HepG2 (cell line): ENCODE measurements around the gene WIZ. TPM values are rescaled to one million over a fixed set of nuclear protein-coding genes. Genes with fewer than 3 reads are reported as not detected.
A peak's percentile ranks its signal among the peaks of the same experiment; 100 is the strongest.

Source experiments
- ARNT2 ChIP-seq: sonication (generic); formaldehyde crosslinking; IDR thresholded peaks from 2 replicates; pipeline ENCODE4 v1.8.0; 2022; ENCODE audit warnings: mild to moderate bottlenecking, low read depth, missing genetic modification reagents, moderate library complexity
- ASH2L ChIP-seq: fragments of 300-600, 200-600 bp; sonication (generic); IDR thresholded peaks from 2 replicates; pipeline ENCODE4 v1.7.0; 2017; ENCODE audit warnings: low read depth, mild to moderate bottlenecking, moderate library complexity, mixed read lengths, low read length; ENCODE audit not compliant: insufficient read length
- CAMTA2 ChIP-seq: sonication (generic); formaldehyde crosslinking; IDR thresholded peaks from 2 replicates; pipeline ENCODE4 v1.4.0; 2020; ENCODE audit warnings: mild to moderate bottlenecking, missing genetic modification reagents, borderline replicate concordance
- DRAP1 ChIP-seq: IDR thresholded peaks from 2 replicates; pipeline ENCODE4 v1.6.1; 2016; ENCODE audit warnings: missing genetic modification reagents, missing compliant biosample characterization
- MBNL3 ChIP-seq: fragments of 250-450 bp; sonication (Bioruptor Pico); conservative IDR thresholded peaks from 2 replicates; pipeline ENCODE4 v1.8.0; 2022; ENCODE audit warnings: mild to moderate bottlenecking, inconsistent platforms
- NONO ChIP-seq, 2 experiments: fragments of 450-650 bp in 1 of 2; sonication (generic) in 1 of 2; formaldehyde crosslinking in 1 of 2; IDR thresholded peaks in 1 of 2; conservative IDR thresholded peaks in 1 of 2; 2 replicates each; pipeline versions ENCODE4 v1.6.1 to v1.8.0; 2017 to 2022; ENCODE audit warnings: mild to moderate bottlenecking in 1 of 2, missing genetic modification reagents in 1 of 2, moderate library complexity in 1 of 2
- PAXIP1 ChIP-seq: sonication (generic); formaldehyde crosslinking; conservative IDR thresholded peaks from 2 replicates; pipeline ENCODE4 v1.4.0; 2020; ENCODE audit warnings: mild to moderate bottlenecking, missing genetic modification reagents, moderate library complexity
- PPARG ChIP-seq: conservative IDR thresholded peaks from 2 replicates; pipeline ENCODE4 v1.6.1; 2016; ENCODE audit warnings: missing biosample characterization, missing genetic modification reagents
- SETDB1 ChIP-seq: sonication (generic); formaldehyde crosslinking; IDR thresholded peaks from 2 replicates; pipeline ENCODE4 v1.5.1; 2020; ENCODE audit warnings: missing genetic modification reagents, mild to moderate bottlenecking, borderline replicate concordance
- SP2 ChIP-seq: sonication (generic); formaldehyde crosslinking; IDR thresholded peaks from 2 replicates; pipeline ENCODE4 v1.5.1; 2020; ENCODE audit warnings: mild to moderate bottlenecking, missing genetic modification reagents
- SSRP1 ChIP-seq: IDR thresholded peaks from 2 replicates; pipeline ENCODE4 v1.6.1; 2016; ENCODE audit warnings: control low read depth
- TMF1 ChIP-seq: sonication (generic); formaldehyde crosslinking; IDR thresholded peaks from 2 replicates; pipeline ENCODE4 v1.8.1; 2022; ENCODE audit warnings: low read depth, missing genetic modification reagents
- ZNF205 ChIP-seq: IDR thresholded peaks from 2 replicates; pipeline ENCODE4 v1.6.1; 2018; ENCODE audit warnings: missing biosample characterization, missing genetic modification reagents
- ZNF318 ChIP-seq: sonication (generic); formaldehyde crosslinking; IDR thresholded peaks from 2 replicates; pipeline ENCODE4 v1.4.0; 2020; ENCODE audit warnings: mild to moderate bottlenecking, missing genetic modification reagents
- ZNF672 ChIP-seq: sonication (generic); formaldehyde crosslinking; IDR thresholded peaks from 2 replicates; pipeline ENCODE4 v1.8.1; 2022; ENCODE audit warnings: missing genetic modification reagents
- ZNF709 ChIP-seq: sonication (generic); formaldehyde crosslinking; IDR thresholded peaks from 2 replicates; pipeline ENCODE4 v1.5.0; 2020; ENCODE audit warnings: mild to moderate bottlenecking, missing genetic modification reagents
- polyA plus RNA-seq, 8 experiments: library from polyadenylated mRNA; depleted of rRNA in 3 of 8; stranded (reverse) in 7 of 8; unstranded in 1 of 8; fragments of >200 nt; fragmentation: Illumina TruSeq in 4 of 8; extraction: Trizol in 4 of 8; gene quantifications; 2 replicates each; pipeline versions ENCODE4 v1.2.1 to v1.2.3, GENCODE V29; 2011 to 2016; ENCODE audit warnings: low read depth in 4 of 8, missing spikeins in 1 of 8, mixed read lengths in 1 of 8; ENCODE audit not compliant: insufficient read depth in 1 of 8
- total RNA-seq, 5 experiments: library from RNA; depleted of rRNA; stranded (reverse); fragments of >200 nt; fragmentation: Illumina TruSeq; extraction: Trizol; gene quantifications; 2 replicates each; pipeline ENCODE4 v1.2.3, GENCODE V29; 2016; ENCODE audit warnings: low read depth in 1 of 5

Gene WIZ
- total and polyA plus RNA-seq, 2 of the 13 experiments (the other 11 are each of a cell fraction or from before 2014, with no cell fraction given) = 4.7 to 4.8 TPM

GRCh38 chr19:15379083-15379998 is 70.4 kb downstream of the WIZ start, which contains the start of gene AKAP8 (continued):
- TF ChIP-seq SETDB1 (no peak), MBNL3 (CRISPR knock-in tag) (no peak), ZNF709 (CRISPR knock-in tag) (peak; percentile 47; the same call in 1 of the 2 replicates), TMF1 (CRISPR knock-in tag) (no peak), ZNF205 (peak; percentile 87), ZNF318 (CRISPR knock-in tag) (peak; percentile 100), PAXIP1 (CRISPR knock-in tag) (peak; percentile 20; the same call in 1 of the 2 replicates), DRAP1 (CRISPR knock-in tag) (peak; percentile 92), CAMTA2 (CRISPR knock-in tag) (peak; percentile 29; the same call in 1 of the 2 replicates), PPARG (CRISPR knock-in tag) (no peak), ASH2L (no peak), ARNT2 (CRISPR knock-in tag) (peak; percentile 18; the same call in 1 of the 2 replicates), ZNF672 (CRISPR knock-in tag) (no peak), NONO (IDR thresholded peaks at IDR 0.05) (no peak), NONO (CRISPR knock-in tag; conservative IDR thresholded peaks at IDR 0.05) (peak; percentile 97), SP2 (peak; percentile 94), SSRP1 (CRISPR knock-in tag) (no peak; the same call in 1 of the 2 replicates)
